ENCODE measurements around the gene CCDC90B. TPM values are rescaled to one million over a fixed set of nuclear protein-coding genes. Genes with fewer than 3 reads are reported as not detected.
"Not testable (repeated sequence)": the region's sequence is repeated elsewhere in the genome, so short reads cannot be mapped to it uniquely, and the experiment has no call there.

The CCDC90B gene, protein sequence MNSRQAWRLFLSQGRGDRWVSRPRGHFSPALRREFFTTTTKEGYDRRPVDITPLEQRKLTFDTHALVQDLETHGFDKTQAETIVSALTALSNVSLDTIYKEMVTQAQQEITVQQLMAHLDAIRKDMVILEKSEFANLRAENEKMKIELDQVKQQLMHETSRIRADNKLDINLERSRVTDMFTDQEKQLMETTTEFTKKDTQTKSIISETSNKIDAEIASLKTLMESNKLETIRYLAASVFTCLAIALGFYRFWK
- polyA plus RNA-seq (ENCODE audit: insufficient read length in 3 of 3), result 100 to 1,000 TPM in 1 of 3 donors, 10 to 100 TPM in 2; 94.0 to 103 (median 99.7) TPM

DNA sequence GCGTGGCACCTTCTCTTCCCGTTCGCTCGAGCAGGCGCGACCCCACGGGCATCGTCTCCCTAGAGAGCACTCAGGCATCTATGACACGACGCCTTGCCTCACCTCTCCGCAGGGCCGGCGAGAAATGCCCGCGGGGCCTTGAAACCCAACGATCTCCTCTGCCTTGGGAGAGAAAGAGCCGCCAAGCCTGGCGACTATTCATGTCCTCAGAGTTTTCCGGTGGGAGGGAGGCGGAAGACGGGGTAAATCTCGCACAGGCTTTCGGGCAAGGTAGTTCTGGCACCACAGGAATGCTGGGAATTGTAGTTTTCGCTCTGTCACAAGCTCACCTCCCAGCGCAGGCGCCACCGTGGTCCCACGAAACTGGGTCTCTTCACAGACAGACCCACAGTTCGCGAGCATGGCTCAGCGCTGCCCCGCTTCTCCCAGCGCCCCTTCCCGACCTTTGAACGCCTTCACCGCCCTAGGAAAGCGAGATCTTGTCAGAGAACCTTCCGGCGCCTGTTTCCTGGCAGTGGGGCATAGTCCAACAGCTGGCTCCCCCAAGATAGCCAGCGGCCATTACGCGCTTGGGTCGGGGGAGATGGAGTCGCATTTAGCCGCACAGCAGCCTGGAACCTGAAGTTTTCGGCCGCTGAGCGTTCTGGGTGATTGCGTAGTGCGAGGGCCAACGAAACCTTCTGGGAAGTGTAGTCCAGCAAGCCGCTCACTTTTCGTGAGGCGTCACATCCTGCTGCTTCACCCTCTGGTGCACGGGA lies at the start of gene CCDC90B:
TSS of gene CCDC90B (minus strand) at position 597 of the 758 bp plus-strand sequence. CDS start at position 202, 395 bp downstream.
- DNase-seq (ENCODE audit: low read depth in 3 of 3, low spot score in 2 of 3), result peak; percentile 97 to 99 (median 98)

DNA sequence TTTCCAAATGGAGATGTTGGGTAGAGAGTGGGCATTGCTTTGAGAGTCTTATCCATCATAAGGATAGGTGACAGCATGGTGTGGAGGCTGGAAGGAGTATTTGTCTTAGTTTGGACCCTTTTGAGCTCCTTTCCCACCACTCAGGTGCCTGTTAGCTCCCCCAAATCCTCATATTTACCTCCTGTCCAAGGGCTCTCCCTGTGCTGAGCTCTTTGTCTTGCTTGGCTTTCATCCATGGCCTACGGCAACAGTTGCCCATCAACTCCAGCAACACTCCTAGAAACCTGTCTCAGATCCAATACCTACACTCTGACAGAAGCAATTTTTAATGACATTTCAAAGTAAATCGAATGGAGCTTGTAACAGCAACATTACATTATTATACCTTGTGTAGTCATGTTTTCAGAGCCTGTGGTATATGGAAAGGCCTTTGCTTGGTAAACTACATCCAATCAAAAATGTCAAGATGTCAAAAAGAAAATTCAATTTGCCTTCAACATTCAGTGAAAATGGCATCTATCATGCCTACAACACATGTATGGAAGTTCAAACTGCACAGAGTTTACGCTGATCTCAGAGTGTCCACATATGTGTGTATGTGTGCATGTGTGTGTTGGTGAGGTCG lies 49.4 kb upstream of the CCDC90B start:
- no peak for DNase-seq (ENCODE audit: low read depth in 3 of 3, low spot score in 2 of 3)

DNA sequence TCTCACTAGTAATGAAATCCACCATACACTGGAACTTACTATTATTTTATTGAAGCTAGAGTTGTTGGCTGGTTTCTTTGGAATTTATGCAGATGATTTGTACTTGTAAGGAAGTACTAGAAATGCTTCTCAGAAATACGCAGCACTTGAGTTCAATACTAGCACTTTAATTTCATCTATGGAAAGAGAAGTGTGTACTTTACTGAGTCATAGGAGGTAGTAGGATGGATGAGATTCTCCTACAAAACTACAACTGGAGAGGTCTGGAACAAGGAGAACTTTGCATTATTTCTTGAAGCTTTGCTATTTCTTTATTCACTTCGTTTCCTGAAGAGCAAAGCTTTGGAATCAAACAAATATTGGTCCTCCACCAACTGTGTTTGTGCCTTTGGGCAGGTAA lies 44.1 kb upstream of the CCDC90B start:
- no peak for DNase-seq (ENCODE audit: low read depth in 3 of 3, low spot score in 2 of 3)

DNA sequence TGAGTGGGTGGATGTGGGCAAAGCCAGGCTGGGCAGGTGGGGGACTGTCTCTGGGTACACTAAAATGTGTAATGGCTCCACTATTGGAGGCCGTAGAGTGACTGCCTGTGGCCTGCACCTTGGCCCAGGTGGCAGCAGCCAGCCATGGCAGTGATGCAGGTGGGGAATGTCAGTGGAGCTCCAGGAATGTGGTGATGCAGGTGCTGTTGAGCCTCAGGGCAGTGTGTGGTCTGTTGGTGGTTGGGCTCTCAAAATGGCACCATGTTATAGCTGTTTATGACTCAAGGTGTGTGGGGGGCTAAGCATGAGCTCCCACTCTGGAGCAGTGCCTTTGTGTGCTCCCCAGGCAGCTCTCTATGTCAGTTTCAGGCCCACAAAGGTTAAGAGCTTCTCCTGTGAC lies 40.2 kb upstream of the CCDC90B start:
- no peak for DNase-seq (ENCODE audit: low read depth in 3 of 3, low spot score in 2 of 3)

GRCh38 chr11:83319346-83319745 lies 33.2 kb upstream of the CCDC90B start:
- no peak for DNase-seq (ENCODE audit: low read depth in 3 of 3, low spot score in 2 of 3)

DNA sequence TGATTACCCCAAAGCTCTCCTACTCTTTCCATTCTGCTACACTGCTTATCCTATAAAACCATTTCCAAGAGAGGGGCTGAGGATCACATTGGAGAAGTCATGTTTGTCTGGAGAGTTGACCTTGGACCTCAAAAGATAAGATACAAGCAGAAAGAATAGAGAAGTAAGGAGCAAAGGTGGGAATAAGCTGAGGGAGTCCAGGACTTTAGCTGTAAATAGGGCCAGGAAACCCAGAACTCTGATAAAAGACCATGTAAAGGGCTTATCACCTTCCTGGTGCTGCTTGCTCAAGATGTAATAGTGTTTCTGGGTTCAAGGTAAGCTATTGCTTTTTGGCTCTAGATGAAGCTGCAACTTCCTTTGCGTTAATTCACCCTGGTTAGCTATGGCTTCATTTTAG lies 32.8 kb upstream of the CCDC90B start:
- DNase-seq (ENCODE audit: low read depth in 3 of 3, low spot score in 2 of 3), result no peak

GRCh38 chr11:83317757-83318690 lies 31.9 kb upstream of the CCDC90B start:
- no peak for DNase-seq (ENCODE audit: low read depth in 3 of 3, low spot score in 2 of 3)

- not testable (repeated sequence) for DNase-seq (ENCODE audit: low read depth in 3 of 3, low spot score in 2 of 3)
Measured at GRCh38 chr11:83316897-83317268, 30.7 kb upstream of the CCDC90B start.

GRCh38 chr11:83316143-83316896 lies 30.2 kb upstream of the CCDC90B start:
- DNase-seq (ENCODE audit: low read depth in 3 of 3, low spot score in 2 of 3), result not testable (repeated sequence)

GRCh38 chr11:83312430-83312829 lies 26.3 kb upstream of the CCDC90B start:
- no peak for DNase-seq (ENCODE audit: low read depth in 3 of 3, low spot score in 2 of 3)

GRCh38 chr11:83311701-83312100 lies 25.5 kb upstream of the CCDC90B start:
- no peak for DNase-seq (ENCODE audit: low read depth in 3 of 3, low spot score in 2 of 3)

- DNase-seq (ENCODE audit: low read depth in 3 of 3, low spot score in 2 of 3), result no peak
Measured at GRCh38 chr11:83310718-83311117, 24.6 kb upstream of the CCDC90B start.

GRCh38 chr11:83308536-83308935 lies 22.4 kb upstream of the CCDC90B start:
- DNase-seq (ENCODE audit: low read depth in 3 of 3, low spot score in 2 of 3), result not testable (repeated sequence)

DNA sequence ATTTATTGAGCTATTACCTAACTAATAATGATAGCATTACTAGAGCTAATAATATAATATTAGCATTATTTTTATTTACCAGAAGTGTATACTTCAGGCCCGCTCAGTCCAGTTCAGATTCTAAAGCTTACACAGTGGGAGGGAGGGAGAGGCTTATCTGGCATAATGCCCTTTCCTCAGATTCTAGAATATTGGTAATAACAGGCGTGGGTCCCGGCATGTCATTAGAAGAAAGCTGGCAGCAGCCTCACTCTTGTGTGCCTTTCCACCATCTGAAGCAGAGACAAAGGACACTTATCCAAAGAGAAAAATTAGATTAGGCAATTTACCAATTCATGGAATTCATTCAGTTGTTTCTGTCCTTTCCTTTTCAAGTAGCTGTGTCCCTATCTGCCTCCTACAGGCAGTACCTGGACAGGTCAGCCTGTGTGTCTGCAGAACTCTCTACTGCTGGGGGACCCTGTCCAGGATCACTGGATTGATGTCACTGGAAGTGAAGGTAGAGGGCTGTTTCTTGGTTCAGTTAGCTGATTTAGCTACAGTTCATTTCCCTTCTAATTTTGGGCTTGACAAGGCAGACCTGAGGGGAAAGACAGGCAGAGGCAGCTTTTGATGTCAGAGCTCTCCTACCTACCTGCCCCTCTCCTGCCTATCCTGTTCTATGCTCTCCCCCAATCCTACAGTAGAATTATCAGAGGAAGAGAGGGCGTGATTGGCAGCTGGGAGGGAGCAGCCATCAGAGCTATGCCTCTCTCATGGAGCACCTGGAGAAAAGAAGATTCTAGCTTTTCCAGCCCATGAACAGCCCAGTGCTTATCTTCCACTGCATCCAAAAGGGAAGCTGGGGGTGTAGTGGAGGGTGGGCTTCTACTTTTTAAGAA lies 20.3 kb upstream of the CCDC90B start:
- DNase-seq (ENCODE audit: low read depth in 3 of 3, low spot score in 2 of 3), result no peak

DNA sequence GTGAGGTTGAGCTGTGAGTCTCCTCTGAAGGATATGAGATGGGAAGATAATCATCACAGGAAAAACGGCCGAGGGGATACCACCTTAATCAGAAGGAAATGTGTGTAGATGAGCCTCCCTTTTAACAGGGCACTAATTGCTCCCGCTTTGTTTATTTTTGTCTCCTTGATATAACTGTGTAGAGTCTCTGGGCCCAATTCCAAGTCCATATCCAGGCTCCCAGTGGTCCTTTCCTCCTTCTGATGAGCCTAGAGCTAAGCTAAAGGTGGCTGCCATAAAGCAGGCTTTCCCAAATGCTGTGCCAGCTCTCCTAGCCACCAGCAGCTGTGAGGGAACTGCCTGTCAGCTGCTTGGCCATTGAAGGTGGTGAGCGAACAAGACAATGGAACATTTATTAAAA lies 17.1 kb upstream of the CCDC90B start:
- no peak for DNase-seq (ENCODE audit: low read depth in 3 of 3, low spot score in 2 of 3)

DNA sequence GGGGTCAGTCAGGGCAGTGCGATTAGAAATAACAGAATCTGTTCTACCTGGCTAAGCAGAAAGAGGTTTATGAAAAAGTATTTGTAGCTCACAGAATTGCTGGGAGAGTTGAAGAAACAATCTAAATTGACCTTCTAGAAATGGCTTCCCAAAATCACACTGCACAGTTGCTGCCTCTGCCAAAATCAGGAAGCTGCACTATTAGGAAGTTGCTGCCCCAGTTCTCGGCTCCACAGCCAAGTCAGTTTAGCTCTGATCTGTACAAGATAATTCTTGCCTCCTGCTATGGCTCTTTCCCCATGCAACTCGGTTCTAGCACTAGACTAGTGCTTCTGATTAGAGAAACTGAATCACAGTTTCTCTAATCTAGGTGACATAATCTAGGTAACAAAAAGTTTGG lies 16.0 kb upstream of the CCDC90B start:
- DNase-seq (ENCODE audit: low read depth in 3 of 3, low spot score in 2 of 3), result no peak

DNA sequence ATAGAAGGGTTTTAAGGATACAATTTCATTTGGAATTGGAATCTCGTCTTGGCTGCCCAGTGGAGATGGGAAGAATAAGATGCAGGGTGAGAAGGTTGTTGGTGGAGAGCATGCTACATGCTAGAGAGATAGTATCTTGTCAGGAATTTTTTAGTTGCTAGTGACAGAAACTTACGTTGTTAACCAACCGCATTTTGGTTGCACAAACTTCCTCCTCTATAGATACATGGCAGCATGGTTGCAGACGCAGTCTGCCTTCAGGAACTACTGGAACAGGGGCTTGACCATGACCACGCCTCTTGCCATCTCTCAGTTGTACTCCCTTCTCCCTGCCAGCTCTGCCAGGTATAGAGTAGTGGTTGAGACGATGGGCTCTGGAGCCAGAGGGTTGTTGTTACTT lies 13.5 kb upstream of the CCDC90B start:
- DNase-seq (ENCODE audit: low read depth in 3 of 3, low spot score in 2 of 3), result no peak

GRCh38 chr11:83294208-83294607 lies 8.0 kb upstream of the CCDC90B start:
- DNase-seq (ENCODE audit: low read depth in 3 of 3, low spot score in 2 of 3), result no peak

DNA sequence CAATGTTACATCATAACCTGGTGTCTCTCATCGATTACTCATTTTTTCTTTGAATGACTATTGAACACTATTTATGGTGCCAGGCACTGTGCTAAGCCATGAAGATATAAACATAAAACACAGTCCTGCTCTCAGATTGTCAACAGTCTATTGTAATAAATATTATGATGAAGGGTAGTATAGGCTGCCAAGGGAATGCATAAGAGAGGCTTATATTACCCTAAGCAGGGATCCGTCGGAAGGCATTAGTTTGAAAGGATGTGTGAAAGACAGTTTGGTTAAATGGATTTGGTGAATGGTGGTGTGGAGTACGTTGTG lies 7.2 kb upstream of the CCDC90B start:
- DNase-seq (ENCODE audit: low read depth in 3 of 3, low spot score in 2 of 3), result no peak

Data from right renal cortex interstitium (tissue), 3 donors.